HG03432 (cell line): ENCODE data around the gene PCID2.

Experiments
- ATAC-seq: cut with Tn5 transposase; IDR thresholded peaks from one replicate; pipeline ENCODE4 v1.9.1; 2021; ENCODE audit warnings: mild to moderate bottlenecking, moderate library complexity; ENCODE audit not compliant: unreplicated experiment

PCID2 gene

DNA sequence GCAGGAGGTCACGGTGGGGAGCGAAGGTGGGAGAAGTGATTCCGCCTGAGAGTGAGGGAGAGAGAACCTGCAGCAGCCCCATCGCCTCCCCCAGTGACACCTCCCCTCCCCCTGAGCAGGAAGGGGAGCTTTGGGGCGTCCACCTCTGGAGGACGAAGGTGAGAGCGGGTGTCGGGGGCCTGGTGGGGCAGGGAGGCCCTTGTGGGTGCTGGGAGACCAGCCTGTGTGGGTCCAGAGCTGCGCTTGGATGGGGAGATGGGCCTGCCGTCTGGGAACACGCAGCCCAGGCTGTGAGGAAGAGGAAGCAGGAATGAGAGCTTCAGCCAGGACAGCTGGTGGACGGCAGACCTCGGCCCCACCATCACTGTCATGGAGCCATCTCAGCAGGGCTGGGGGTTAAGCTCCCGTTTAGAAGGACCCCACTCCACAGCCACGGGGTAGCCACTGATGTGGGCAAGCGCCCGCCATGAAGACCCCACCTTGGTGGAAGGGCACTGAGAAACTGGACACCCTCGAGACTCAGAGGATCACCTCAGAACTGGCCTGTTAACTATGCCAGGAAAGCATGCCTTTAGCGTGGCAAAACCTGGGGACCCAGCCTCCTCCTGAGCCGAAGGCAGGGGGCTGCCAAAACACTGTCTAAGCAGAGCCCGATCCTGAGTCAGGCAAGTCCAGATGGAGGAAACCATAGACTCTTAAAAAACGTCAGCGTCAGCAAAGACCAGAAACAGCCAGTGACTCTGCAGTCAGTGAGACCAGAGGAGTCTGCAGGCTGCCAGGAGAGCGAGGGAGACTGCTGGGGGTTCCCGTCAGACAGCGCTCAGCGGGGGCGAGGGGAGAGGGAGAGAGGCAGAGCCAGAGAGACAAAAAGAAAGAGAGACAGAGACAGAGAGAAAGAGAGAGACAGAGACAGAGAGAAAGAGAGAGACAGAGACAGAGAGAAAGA, 56.5 kb downstream of the PCID2 start:
- ATAC-seq, result no peak

DNA sequence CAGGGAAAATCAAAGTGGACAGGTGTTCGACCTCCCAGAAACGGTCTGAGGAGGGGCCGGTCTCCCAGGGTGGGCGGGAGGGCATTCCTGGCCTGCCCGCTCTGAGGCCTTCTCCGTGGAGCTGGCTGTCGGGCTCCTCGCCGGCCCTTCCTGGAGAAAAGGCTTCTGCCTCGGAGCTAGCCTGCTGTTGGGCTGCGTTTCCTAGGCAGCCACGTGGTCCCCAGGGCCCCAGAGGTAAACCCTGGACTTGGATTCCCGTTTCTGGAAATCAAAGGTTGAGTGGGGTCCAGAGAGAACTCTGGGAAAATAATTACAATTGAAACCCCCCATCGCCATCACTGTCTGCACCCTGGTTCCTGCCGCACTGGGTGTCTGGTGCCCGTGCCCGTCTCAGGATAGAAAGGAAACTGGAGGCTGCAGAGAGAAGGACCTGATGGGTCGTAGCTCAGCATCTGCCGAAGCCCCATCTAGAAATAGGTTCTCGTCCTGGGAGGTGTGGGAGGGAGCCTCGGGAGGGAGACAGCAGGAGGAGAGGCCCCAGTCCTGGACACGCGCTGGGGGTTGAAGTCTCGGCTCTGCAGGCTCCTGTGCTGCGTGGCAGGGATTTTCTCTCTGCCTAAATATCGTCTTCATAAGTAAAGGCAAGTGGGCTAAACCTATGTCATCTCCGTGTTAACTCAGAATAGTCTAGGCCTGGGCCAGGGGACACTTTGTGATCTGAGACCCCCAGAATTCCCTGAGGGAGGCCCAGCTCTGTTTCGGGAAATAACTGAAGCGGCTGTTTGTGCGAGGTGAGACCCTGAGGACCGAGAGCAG, 57.7 kb downstream of the PCID2 start:
- ATAC-seq, result no peak

DNA sequence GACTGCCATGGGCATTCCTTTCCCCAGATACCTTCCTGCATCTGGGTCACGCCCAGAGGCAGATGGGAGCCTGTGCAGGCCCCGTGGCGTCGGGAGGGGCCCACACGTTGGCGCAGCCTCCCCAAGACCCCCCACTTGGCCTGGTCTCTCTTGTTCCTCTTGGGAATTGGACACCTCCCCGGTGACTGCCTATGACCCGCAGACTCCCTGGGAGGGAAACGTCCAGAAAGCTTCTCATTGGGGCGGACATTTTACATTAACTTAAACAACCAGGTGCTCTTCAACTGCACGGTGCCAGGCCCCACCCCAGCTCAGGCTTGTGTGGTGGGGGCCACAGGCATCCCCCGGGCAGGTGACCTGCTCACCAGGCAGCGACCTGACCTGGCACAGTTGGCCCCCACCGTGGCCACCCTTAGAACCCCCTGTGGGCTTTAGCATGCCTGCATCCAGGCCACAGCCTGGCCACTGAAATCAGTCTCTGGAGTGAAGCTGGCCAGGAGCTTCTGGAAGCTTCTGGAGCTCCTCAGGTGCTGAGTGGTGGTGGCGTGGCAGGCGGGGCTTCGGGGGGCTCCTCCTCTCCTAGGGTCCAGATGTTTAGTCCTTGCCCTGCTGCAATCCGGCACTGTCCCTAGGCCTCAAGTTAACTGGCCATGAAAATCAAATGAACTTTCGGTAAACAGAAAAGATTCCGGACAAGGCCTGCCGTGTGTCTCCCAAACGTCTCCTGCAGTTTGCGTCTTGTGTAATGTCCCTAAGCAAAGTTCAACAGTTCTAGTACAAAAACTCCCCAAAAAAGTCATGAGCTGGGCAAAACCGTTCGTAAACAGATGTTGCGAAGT, 58.5 kb downstream of the PCID2 start:
- ATAC-seq, result no peak

DNA sequence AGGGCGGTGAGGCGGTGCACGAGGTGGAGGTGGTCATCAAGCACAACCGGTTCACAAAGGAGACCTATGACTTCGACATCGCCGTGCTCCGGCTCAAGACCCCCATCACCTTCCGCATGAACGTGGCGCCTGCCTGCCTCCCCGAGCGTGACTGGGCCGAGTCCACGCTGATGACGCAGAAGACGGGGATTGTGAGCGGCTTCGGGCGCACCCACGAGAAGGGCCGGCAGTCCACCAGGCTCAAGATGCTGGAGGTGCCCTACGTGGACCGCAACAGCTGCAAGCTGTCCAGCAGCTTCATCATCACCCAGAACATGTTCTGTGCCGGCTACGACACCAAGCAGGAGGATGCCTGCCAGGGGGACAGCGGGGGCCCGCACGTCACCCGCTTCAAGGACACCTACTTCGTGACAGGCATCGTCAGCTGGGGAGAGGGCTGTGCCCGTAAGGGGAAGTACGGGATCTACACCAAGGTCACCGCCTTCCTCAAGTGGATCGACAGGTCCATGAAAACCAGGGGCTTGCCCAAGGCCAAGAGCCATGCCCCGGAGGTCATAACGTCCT, 59.4 kb downstream of the PCID2 start:
- no peak for ATAC-seq

DNA sequence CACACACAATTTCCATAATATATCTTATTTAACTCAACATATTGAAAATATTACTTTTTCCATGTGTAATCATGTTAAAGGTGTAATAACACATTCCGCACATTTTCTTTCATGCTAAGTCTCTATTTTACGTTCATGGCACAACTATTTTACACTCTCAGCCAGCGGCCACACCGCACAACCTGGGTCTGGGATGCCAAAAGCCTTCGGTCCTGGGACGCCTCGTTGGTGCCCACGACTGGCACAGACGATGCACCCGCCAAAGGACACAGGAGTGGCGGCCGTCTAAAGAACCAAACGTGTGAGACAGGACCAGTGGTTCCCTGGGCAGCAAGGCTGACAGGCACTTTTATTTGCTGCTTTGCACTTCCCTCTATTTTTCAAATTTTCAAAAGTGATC, 60.1 kb downstream of the PCID2 start:
- ATAC-seq, result no peak

DNA sequence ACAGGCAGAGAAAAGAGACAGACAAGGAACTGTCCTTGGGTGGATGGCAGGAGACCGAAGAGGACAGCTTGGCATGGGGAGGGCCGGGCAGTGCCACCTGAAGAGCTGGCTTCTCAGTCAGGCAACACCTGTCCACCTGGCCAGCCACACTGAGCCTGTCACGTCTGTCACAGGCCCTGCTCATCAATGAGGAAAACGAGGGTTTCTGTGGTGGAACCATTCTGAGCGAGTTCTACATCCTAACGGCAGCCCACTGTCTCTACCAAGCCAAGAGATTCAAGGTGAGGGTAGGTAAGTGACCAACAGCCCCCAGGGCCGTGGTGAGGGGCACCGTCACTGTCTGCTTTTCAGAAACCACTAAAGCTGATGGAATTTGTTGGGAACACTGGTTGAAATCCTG, 61.3 kb downstream of the PCID2 start:
- no peak for ATAC-seq

DNA sequence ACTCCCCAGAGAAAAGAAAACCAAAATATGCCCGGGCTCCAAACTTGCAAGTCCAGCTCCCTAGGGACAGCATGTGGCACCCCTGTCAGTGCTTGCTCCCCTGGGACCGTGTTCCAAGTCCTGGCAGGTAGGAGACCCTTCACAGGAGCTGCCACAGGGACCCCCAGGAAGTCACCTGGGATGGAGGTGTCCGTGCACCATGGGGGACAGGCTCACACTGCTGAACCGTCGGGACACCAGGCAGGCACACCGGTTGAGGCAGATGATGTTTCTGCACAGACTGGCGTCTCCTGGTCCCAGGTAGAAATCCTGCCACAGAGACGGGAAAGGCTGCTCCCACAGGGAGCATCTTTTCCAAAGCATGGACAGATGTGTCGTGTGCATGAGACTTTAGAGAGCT, 61.7 kb downstream of the PCID2 start:
- no peak for ATAC-seq

- ATAC-seq, result no peak
These were observed 62.4 kb downstream of the PCID2 start for GRCh38 chr13:113145911-113146598.

DNA sequence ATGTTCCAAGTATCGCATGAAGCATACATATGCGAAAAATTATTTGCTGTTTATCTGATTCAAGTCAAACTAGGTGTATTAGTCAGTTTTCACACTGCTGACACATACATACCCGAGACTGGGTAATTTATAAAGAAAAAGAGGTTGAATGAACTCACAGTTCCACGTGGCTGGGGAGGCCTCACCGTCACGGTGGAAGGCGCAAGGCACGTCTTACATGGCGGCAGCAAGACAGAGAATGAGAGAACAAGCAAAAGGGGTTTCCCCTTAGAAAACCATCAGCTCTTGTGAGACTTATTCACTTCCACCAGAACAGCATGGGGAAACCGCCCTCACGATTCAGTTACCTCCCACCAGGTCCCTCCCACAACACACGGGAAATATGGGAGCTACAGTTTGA, 63.0 kb downstream of the PCID2 start:
- no peak for ATAC-seq

DNA sequence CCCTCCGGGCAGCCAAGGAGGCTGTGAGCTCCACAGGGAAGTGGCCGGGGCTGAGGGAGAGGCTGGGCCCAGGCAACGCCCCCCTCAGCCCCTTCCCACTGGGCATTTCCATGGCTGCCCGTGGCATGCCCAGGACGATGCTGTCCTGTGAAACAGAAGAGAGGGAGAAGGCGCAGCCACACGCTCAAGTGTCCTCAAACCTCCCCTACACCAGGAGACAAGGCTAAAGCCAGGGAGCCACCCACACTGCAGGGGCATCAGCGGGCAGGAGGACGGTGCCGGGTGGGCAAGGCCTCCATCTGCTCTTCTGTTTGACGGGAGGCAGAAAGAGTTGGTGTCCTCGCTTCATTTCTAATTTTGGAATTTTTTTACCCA, 64.2 kb downstream of the PCID2 start:
- no peak for ATAC-seq

GRCh38 chr13:113143466-113144254, 64.8 kb downstream of the PCID2 start:
- ATAC-seq, result no peak

DNA sequence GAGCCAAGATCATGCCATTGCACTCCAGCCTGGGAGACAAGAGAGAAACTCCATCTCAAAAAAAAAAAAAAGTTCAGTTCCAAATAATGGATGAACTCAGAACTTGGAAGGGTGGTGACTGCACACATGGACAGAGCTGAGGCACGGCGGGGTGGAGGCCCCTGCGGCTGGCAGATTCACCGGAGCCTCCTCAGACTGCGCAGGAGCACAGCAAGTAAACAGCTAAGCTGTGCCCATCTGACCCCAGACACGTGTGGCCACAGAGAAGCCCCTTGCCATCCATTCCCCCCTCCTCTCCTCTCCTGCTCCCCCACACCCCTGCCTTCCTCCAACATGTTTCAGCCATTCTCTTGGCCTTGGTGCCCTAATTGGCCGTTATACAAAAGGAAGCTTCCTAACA, 65.6 kb downstream of the PCID2 start:
- ATAC-seq, result no peak

- no peak for ATAC-seq
These were observed 66.9 kb downstream of the PCID2 start for GRCh38 chr13:113141601-113141970.

DNA sequence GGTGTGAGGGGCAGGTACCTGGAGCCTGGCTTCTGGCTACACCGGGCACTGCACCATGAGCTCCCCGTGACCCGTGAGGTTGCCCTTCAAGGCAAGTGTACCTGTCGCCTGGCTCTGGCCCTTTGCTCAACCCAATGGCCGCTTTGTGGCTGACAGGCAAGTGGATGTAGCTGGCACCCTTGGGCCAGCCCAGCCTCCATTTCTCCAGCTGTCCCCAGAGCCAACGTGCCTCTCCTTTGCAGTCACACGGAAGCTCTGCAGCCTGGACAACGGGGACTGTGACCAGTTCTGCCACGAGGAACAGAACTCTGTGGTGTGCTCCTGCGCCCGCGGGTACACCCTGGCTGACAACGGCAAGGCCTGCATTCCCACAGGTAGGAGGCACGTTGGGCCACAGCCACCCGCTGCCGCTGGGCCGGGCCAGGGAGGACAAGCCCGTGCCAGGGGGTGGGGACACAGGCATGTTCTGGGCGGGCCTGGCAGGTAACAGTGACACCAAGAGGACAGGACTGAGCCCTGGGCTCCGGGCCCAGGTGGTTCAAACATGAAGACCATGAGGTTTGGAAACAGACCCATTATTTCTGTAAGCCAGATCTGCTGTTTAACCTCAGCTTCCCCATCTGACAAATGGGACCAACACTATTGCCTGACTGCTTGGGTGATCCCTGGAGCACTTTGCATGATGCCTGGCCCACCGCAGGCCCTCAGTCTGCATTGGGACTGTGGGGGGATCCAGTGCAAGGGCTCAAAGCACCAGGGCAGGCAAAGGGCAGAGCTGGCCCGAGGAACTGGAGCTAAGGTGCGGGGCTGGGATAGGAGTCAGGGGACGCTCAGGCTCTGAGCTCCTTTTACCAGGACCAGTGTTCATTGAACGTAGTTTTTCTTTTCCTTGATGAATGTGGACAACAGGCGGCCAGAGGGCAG, 67.5 kb downstream of the PCID2 start:
- no peak for ATAC-seq

DNA sequence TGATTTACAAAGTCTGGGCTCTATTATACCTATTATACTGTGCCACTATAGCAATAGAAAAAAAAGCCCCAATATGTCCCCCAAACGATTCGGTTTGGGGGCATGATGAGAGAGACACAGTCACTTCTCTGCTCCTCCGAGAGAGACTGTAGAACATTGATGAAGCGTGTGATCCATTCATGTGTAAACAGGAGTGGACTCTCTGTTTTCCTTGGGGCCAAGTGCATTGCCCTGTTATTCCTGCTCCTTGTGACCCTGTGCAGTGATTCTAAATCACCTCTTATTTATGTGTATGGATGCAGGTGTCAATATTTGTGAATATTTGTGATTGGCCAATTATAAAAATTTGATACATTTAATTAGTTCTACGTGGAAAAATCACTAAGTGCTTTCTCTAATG, 68.9 kb downstream of the PCID2 start:
- ATAC-seq, result no peak

DNA sequence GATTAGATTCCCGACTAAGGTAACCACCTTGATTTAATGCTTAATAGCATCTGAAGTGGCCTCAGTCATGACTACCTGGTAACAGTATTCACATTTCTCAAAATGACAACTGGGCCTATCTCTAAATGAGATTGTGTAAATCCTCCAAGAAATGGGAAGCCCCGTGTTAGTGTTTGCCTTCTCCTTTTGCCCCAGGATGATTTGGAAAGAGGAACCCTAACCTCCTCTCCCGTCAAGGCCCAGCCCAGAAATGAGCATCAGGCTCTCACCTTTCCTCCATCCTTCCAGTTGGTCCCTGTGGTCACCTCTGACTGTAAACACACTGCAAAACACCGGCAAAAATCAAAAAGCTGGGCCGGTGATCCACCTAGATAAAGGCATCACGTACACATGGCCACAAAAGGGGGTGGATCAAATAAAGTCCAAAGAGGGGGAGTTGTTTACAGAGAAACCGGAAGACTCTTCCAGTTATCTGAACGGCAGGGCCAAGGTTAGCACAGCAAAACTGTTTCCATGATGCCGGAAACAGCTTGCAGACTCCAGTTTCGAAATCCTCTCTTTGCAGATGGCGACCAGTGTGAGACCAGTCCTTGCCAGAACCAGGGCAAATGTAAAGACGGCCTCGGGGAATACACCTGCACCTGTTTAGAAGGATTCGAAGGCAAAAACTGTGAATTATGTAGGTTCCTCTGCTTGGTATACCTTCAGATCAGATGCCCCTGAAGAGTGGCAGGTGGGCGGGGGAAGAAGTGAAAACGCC, 69.5 kb downstream of the PCID2 start:
- no peak for ATAC-seq

GRCh38 chr13:113137691-113138298, 70.7 kb downstream of the PCID2 start:
- ATAC-seq, result no peak
